K562 (cell line): ENCODE measurements around the gene OLR1. TPM values are rescaled to one million over a fixed set of nuclear protein-coding genes. Genes with fewer than 3 reads are reported as not detected.

Experiments
- ARHGAP35 ChIP-seq: fragments of 450-650 bp; IDR thresholded peaks from 2 replicates; pipeline ENCODE4 v1.6.1; 2018; ENCODE audit not compliant: partially characterized antibody
- FIP1L1 ChIP-seq: fragments of 200-400 bp; formaldehyde crosslinking; IDR thresholded peaks from 2 replicates; pipeline ENCODE4 v1.6.1; 2018; ENCODE audit warnings: mild to moderate bottlenecking, low read depth, low read length; ENCODE audit not compliant: poor library complexity, severe bottlenecking
- GATAD2A ChIP-seq: fragments of 450-650 bp; IDR thresholded peaks from 2 replicates; pipeline ENCODE4 v1.6.1; 2017
- MAFF ChIP-seq: IDR thresholded peaks from 2 replicates; pipeline ENCODE4 v1.6.1; 2012; ENCODE audit warnings: low read length, improper control_type of control experiment
- MAFG ChIP-seq: fragments of 450-650 bp; conservative IDR thresholded peaks from 2 replicates; pipeline ENCODE4 v1.6.1; 2016; ENCODE audit warnings: missing genetic modification characterization, missing compliant biosample characterization
- MEIS2 ChIP-seq: fragments of 450-650 bp; IDR thresholded peaks from 2 replicates; pipeline ENCODE4 v1.6.1; 2014; ENCODE audit warnings: mild to moderate bottlenecking; ENCODE audit not compliant: partially characterized antibody
- MTA2 ChIP-seq: fragments of 450-650 bp; IDR thresholded peaks from 2 replicates; pipeline ENCODE4 v1.6.1; 2016; ENCODE audit warnings: low read depth
- RAD21 ChIP-seq, 2 experiments: fragments of 250-450 bp in 1 of 2; fragments of 450-650 bp in 1 of 2; sonication (Bioruptor Pico) in 1 of 2; formaldehyde crosslinking in 1 of 2; IDR thresholded peaks in 1 of 2; conservative IDR thresholded peaks in 1 of 2; 2 replicates each; pipeline versions ENCODE4 v1.4.0 to v1.8.0; 2020 to 2022; ENCODE audit warnings: mild to moderate bottlenecking in 2 of 2, moderate library complexity in 1 of 2
- RBBP5 ChIP-seq: fragments of 200-600 bp; sonication (generic); IDR thresholded peaks from 2 replicates; pipeline ENCODE4 v1.6.1; 2012; ENCODE audit warnings: borderline replicate concordance, mild to moderate bottlenecking, low read length, control low read depth, inconsistent platforms; ENCODE audit not compliant: insufficient read depth, poor library complexity, severe bottlenecking
- RBM14 ChIP-seq: fragments of 200-400 bp; formaldehyde crosslinking; IDR thresholded peaks from 2 replicates; pipeline ENCODE4 v1.6.1; 2018; ENCODE audit warnings: low read depth, mild to moderate bottlenecking, low read length, moderate library complexity, borderline replicate concordance; ENCODE audit not compliant: insufficient read depth
- ZC3H11A ChIP-seq: IDR thresholded peaks from 2 replicates; pipeline ENCODE4 v1.6.1; 2012; ENCODE audit warnings: low read depth, low read length, improper control_type of control experiment
- ZNF143 ChIP-seq: sonication (generic); formaldehyde crosslinking; IDR thresholded peaks from 2 replicates; pipeline ENCODE4 v1.9.0; 2022; ENCODE audit warnings: mild to moderate bottlenecking, missing genetic modification reagents
- ZNF165 ChIP-seq: fragments of 250-450 bp; sonication (Bioruptor Pico); IDR thresholded peaks from 2 replicates; pipeline ENCODE4 v1.4.0; 2020; ENCODE audit warnings: borderline replicate concordance
- ZNF384 ChIP-seq: IDR thresholded peaks from 2 replicates; pipeline ENCODE4 v1.6.1; 2012; ENCODE audit warnings: low read depth, low read length, improper control_type of control experiment
- ZNF507 ChIP-seq: conservative IDR thresholded peaks from 2 replicates; pipeline ENCODE4 v1.6.1; 2017; ENCODE audit warnings: missing genetic modification characterization, missing compliant biosample characterization
- ZNF584 ChIP-seq: fragments of 200-800 bp; sonication (Bioruptor generic); IDR thresholded peaks from 2 replicates; pipeline ENCODE4 v1.6.1; 2016; ENCODE audit warnings: low read depth, mild to moderate bottlenecking, missing genetic modification characterization, missing compliant biosample characterization
- ZNF717 ChIP-seq: fragments of 250-450 bp; sonication (Bioruptor Pico); IDR thresholded peaks from 2 replicates; pipeline ENCODE4 v1.5.0; 2021
- polyA plus RNA-seq, 8 experiments: library from polyadenylated mRNA; depleted of rRNA in 4 of 8; stranded (reverse) in 5 of 8; unstranded in 3 of 8; fragments of >200 nt; fragmentation: Nextera tagmentation in 2 of 8; fragmentation: Illumina TruSeq in 1 of 8; extraction: Ambion mirVana in 2 of 8; extraction: Trizol in 1 of 8; gene quantifications; 2 replicates each; pipeline versions ENCODE4 v1.2.1 to v1.2.3, GENCODE V29; 2011 to 2014; ENCODE audit warnings: inconsistent platforms in 1 of 8, missing spikeins in 1 of 8
- total RNA-seq, 7 experiments: library from RNA; depleted of rRNA in 6 of 7; stranded (reverse); fragments of >200 nt in 6 of 7; fragmentation: Illumina TruSeq in 2 of 7; extraction: Trizol in 2 of 7; gene quantifications; 2 replicates each; pipeline versions ENCODE4 v1.2.1 to v1.2.3, GENCODE V29; 2011 to 2021; ENCODE audit warnings: low replicate concordance in 1 of 7
- TF ChIP-seq, protein P1 (sequence below): fragments of 250-450 bp; sonication (Bioruptor Pico); IDR thresholded peaks from 2 replicates; pipeline ENCODE4 v1.8.0; 2021; ENCODE audit warnings: moderate library complexity, mild to moderate bottlenecking, inconsistent platforms
- TF ChIP-seq, protein P2 (sequence below): fragments of 450-650 bp; IDR thresholded peaks from one replicate; pipeline ENCODE4 v1.6.1; 2018; ENCODE audit warnings: mild to moderate bottlenecking, moderate library complexity; ENCODE audit not compliant: partially characterized antibody
- TF ChIP-seq, protein P3 (sequence below): sonication (generic); formaldehyde crosslinking; IDR thresholded peaks from 2 replicates; pipeline ENCODE4 v1.8.0; 2022; ENCODE audit warnings: missing genetic modification reagents, mild to moderate bottlenecking, borderline replicate concordance
- TF ChIP-seq, protein P4 (sequence below): fragments of 450-650 bp; IDR thresholded peaks from 2 replicates; pipeline ENCODE4 v1.6.1; 2016; ENCODE audit warnings: low read depth, mild to moderate bottlenecking, moderate library complexity
- TF ChIP-seq, protein P5 (sequence below): sonication (generic); formaldehyde crosslinking; IDR thresholded peaks from 2 replicates; pipeline ENCODE4 v1.8.1; 2023; ENCODE audit warnings: missing genetic modification reagents, mild to moderate bottlenecking, borderline replicate concordance

OLR1 gene
- total and polyA plus RNA-seq, 9 of the 15 experiments (the other 6 are each of a cell fraction or from before 2014, with no cell fraction given), result not detected

DNA sequence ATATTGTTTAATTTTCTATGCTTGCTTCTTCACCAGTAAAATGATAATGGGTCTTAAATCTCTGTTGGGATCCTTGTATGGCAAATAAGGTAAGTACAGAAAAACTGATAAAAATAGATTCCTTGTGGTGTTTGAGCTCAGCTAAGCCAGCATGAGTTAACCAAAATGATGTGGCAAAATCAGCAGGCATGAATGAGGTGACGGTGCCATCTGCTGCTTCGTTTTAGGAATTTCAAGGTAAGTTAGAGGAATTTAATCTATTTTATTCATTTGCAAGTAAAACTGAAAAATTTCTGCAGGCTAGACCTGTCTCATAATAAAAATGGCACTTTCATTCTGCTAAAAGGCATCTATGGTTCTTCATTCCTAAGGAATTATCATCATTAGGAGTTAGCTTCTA is 31.9 kb downstream of the OLR1 start (continued):
- TF ChIP-seq RBBP5, result no peak
- peak; percentile 25; the same call in 1 of the 2 replicates for TF ChIP-seq MAFF
- TF ChIP-seq ZNF384, result no peak
- no peak for TF ChIP-seq GATAD2A
- no peak for TF ChIP-seq ZNF165 (CRISPR knock-in tag)
- TF ChIP-seq MTA2, result no peak
- TF ChIP-seq, protein P1, sequence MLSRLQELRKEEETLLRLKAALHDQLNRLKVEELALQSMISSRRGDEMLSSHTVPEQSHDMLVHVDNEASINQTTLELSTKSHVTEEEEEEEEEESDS (CRISPR knock-in tag), result no peak
- TF ChIP-seq ZNF507 (tag), result no peak
- no peak for TF ChIP-seq ARHGAP35
- TF ChIP-seq RBM14, result no peak
- TF ChIP-seq ZC3H11A, result no peak
- TF ChIP-seq, protein P2, sequence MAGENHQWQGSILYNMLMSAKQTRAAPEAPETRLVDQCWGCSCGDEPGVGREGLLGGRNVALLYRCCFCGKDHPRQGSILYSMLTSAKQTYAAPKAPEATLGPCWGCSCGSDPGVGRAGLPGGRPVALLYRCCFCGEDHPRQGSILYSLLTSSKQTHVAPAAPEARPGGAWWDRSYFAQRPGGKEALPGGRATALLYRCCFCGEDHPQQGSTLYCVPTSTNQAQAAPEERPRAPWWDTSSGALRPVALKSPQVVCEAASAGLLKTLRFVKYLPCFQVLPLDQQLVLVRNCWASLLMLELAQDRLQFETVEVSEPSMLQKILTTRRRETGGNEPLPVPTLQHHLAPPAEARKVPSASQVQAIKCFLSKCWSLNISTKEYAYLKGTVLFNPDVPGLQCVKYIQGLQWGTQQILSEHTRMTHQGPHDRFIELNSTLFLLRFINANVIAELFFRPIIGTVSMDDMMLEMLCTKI, result no peak
- TF ChIP-seq ZNF717 (CRISPR knock-in tag), result no peak
- TF ChIP-seq, protein P3, sequence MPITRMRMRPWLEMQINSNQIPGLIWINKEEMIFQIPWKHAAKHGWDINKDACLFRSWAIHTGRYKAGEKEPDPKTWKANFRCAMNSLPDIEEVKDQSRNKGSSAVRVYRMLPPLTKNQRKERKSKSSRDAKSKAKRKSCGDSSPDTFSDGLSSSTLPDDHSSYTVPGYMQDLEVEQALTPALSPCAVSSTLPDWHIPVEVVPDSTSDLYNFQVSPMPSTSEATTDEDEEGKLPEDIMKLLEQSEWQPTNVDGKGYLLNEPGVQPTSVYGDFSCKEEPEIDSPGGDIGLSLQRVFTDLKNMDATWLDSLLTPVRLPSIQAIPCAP (CRISPR knock-in tag), result no peak
- TF ChIP-seq ZNF584 (CRISPR knock-in tag), result no peak
- no peak for TF ChIP-seq FIP1L1
- peak; percentile 59 for TF ChIP-seq MAFG (tag)
- TF ChIP-seq RAD21 (CRISPR knock-in tag; conservative IDR thresholded peaks at IDR 0.05 in 1 of 2, IDR thresholded peaks at IDR 0.05 in 1 of 2), result peak; percentile 61 to 67
- TF ChIP-seq, protein P4, sequence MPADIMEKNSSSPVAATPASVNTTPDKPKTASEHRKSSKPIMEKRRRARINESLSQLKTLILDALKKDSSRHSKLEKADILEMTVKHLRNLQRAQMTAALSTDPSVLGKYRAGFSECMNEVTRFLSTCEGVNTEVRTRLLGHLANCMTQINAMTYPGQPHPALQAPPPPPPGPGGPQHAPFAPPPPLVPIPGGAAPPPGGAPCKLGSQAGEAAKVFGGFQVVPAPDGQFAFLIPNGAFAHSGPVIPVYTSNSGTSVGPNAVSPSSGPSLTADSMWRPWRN, result no peak
- TF ChIP-seq ZNF143 (CRISPR knock-in tag), result no peak
- TF ChIP-seq, protein P5, sequence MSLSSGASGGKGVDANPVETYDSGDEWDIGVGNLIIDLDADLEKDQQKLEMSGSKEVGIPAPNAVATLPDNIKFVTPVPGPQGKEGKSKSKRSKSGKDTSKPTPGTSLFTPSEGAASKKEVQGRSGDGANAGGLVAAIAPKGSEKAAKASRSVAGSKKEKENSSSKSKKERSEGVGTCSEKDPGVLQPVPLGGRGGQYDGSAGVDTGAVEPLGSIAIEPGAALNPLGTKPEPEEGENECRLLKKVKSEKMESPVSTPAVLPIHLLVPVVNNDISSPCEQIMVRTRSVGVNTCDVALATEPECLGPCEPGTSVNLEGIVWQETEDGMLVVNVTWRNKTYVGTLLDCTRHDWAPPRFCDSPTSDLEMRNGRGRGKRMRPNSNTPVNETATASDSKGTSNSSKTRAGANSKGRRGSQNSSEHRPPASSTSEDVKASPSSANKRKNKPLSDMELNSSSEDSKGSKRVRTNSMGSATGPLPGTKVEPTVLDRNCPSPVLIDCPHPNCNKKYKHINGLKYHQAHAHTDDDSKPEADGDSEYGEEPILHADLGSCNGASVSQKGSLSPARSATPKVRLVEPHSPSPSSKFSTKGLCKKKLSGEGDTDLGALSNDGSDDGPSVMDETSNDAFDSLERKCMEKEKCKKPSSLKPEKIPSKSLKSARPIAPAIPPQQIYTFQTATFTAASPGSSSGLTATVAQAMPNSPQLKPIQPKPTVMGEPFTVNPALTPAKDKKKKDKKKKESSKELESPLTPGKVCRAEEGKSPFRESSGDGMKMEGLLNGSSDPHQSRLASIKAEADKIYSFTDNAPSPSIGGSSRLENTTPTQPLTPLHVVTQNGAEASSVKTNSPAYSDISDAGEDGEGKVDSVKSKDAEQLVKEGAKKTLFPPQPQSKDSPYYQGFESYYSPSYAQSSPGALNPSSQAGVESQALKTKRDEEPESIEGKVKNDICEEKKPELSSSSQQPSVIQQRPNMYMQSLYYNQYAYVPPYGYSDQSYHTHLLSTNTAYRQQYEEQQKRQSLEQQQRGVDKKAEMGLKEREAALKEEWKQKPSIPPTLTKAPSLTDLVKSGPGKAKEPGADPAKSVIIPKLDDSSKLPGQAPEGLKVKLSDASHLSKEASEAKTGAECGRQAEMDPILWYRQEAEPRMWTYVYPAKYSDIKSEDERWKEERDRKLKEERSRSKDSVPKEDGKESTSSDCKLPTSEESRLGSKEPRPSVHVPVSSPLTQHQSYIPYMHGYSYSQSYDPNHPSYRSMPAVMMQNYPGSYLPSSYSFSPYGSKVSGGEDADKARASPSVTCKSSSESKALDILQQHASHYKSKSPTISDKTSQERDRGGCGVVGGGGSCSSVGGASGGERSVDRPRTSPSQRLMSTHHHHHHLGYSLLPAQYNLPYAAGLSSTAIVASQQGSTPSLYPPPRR (CRISPR knock-in tag), result no peak
- no peak for TF ChIP-seq MEIS2
